Astrocyte (in vitro differentiated cells and primary cell): Measurements from ENCODE around the gene TRPM2. TPM values are rescaled to one million over a fixed set of nuclear protein-coding genes. Genes with fewer than 3 reads are reported as not detected.
"Not testable (repeated sequence)": the region's sequence is repeated elsewhere in the genome, so short reads cannot be mapped to it uniquely, and the experiment has no call there.

Source experiments
- DNase-seq: peaks from one replicate; pipeline ENCODE4 v3.0.0-alpha.2; 2010; ENCODE audit warnings: low read depth
- FAIRE-seq: peaks from 2 replicates; lab custom pipeline; 2011; peaks lifted over from hg19 to GRCh38; lab: Jason Lieb, UNC
- H2AFZ ChIP-seq: 2 replicates; pipeline ENCODE4 v1.6.0; 2012; ENCODE audit warnings: low read depth, low read length, inconsistent platforms
- H3K27ac ChIP-seq: 2 replicates; pipeline ENCODE4 v1.5.1; 2011; ENCODE audit warnings: low read depth, low read length, inconsistent platforms
- H3K27me3 ChIP-seq: 2 replicates; pipeline ENCODE4 v1.6.0; 2011; ENCODE audit warnings: low read length, inconsistent platforms; ENCODE audit not compliant: insufficient read depth
- H3K36me3 ChIP-seq: 2 replicates; pipeline ENCODE4 v1.5.1; 2011; ENCODE audit warnings: low read length, inconsistent platforms; ENCODE audit not compliant: insufficient read depth
- H3K4me1 ChIP-seq: 2 replicates; pipeline ENCODE4 v1.5.1; 2011; ENCODE audit warnings: low read length, inconsistent platforms; ENCODE audit not compliant: insufficient read depth
- H3K4me2 ChIP-seq: 2 replicates; pipeline ENCODE4 v1.6.0; 2012; ENCODE audit warnings: low read length, inconsistent platforms
- H3K4me3 ChIP-seq: 2 replicates; pipeline ENCODE4 v1.5.1; 2011; ENCODE audit warnings: low read depth, mild to moderate bottlenecking, low read length, inconsistent platforms; ENCODE audit not compliant: insufficient read depth
- H3K79me2 ChIP-seq: 2 replicates; pipeline ENCODE4 v1.6.0; 2012; ENCODE audit warnings: mild to moderate bottlenecking, low read length, inconsistent platforms; ENCODE audit not compliant: insufficient read depth
- H3K9ac ChIP-seq: 2 replicates; pipeline ENCODE4 v1.6.0; 2012; ENCODE audit warnings: mild to moderate bottlenecking, low read length, inconsistent platforms
- H3K9me3 ChIP-seq: 2 replicates; pipeline ENCODE4 v1.5.1; 2012; ENCODE audit warnings: low read depth, mild to moderate bottlenecking, low read length, inconsistent platforms; ENCODE audit not compliant: insufficient read depth
- H4K20me1 ChIP-seq: 2 replicates; pipeline ENCODE4 v1.6.0; 2012; ENCODE audit warnings: low read length, inconsistent platforms; ENCODE audit not compliant: insufficient read depth
- H3K27ac Mint-ChIP-seq: one replicate; pipeline ENCODE4 v1.8.0; 2021; ENCODE audit warnings: mild to moderate bottlenecking, mixed read lengths; ENCODE audit not compliant: unreplicated experiment
- H3K27me3 Mint-ChIP-seq: one replicate; pipeline ENCODE4 v1.8.0; 2021; ENCODE audit warnings: low read depth, mixed read lengths; ENCODE audit not compliant: unreplicated experiment
- H3K36me3 Mint-ChIP-seq: one replicate; pipeline ENCODE4 v1.8.0; 2021; ENCODE audit warnings: low read depth, mixed read lengths; ENCODE audit not compliant: unreplicated experiment
- H3K4me1 Mint-ChIP-seq: one replicate; pipeline ENCODE4 v1.8.0; 2021; ENCODE audit warnings: low read depth, mixed read lengths; ENCODE audit not compliant: unreplicated experiment
- H3K4me3 Mint-ChIP-seq: one replicate; pipeline ENCODE4 v1.8.0; 2021; ENCODE audit warnings: mild to moderate bottlenecking, moderate library complexity, mixed read lengths; ENCODE audit not compliant: unreplicated experiment
- H3K9me3 Mint-ChIP-seq: one replicate; pipeline ENCODE4 v1.8.0; 2021; ENCODE audit warnings: mild to moderate bottlenecking, mixed read lengths; ENCODE audit not compliant: unreplicated experiment
- EZH2 ChIP-seq: IDR thresholded peaks from 2 replicates; pipeline ENCODE4 v1.6.1; 2012; ENCODE audit warnings: mild to moderate bottlenecking, low read length, inconsistent platforms; ENCODE audit not compliant: insufficient read depth
- total RNA-seq: library from RNA; stranded (reverse); gene quantifications from 2 replicates; pipeline ENCODE4 v1.2.1, GENCODE V29; 2021
- TF ChIP-seq, protein P1 (sequence below): IDR thresholded peaks from 2 replicates; pipeline ENCODE4 v1.5.1; 2011; ENCODE audit warnings: low read depth, mild to moderate bottlenecking, inconsistent platforms, low read length, moderate library complexity; ENCODE audit not compliant: insufficient read depth

The TRPM2 gene
- total RNA-seq, 1 donor from 2014 or later, result 0.79 TPM

DNA sequence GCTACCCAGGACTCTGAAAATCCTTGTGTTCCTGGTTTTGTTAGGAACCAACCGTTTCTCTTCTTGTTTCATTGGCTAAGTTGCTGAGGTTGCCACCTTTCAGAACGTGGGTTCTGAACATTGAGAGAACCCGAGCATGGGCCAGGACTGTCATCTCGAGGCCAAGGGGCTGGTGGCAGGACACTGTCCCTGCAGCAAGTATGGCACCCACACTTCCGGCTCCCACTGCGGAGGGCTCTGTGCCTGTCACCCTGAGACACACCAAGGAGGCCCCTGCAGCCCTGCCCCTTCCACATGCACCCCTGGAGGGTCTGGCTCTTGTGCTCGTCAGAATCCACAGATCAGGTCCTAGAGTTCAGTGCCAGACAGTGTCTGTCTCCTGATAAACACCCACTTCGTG, 62.8 kb downstream of the TRPM2 start:
- no peaks in the 10 kb centered on the region for H3K27me3 ChIP-seq
- DNase-seq (no peak), FAIRE-seq (no peak)
- H3K9me3 ChIP-seq, result peaks cover 11% of the 10 kb centered on the region
- Mint-ChIP-seq H3K27me3 (peaks cover 19% of the 10 kb centered on the region), H3K36me3 (no peaks in the 10 kb centered on the region), H3K4me1 (peaks cover 3% of the 10 kb centered on the region), H3K9me3 (peaks cover 6% of the 10 kb centered on the region), H3K27ac (no peak overlapping the region), H3K4me3 (no peak overlapping the region)
- H3K4me1 ChIP-seq, result no peaks in the 10 kb centered on the region
- no peak overlapping the region for H3K4me2 ChIP-seq
- no peaks in the 10 kb centered on the region for H4K20me1 ChIP-seq
- H3K4me3 ChIP-seq, result no peak overlapping the region
- H2AFZ ChIP-seq, result no peak overlapping the region
- no peak overlapping the region for H3K27ac ChIP-seq
- H3K9ac ChIP-seq, result no peak overlapping the region
- TF ChIP-seq, protein P1, sequence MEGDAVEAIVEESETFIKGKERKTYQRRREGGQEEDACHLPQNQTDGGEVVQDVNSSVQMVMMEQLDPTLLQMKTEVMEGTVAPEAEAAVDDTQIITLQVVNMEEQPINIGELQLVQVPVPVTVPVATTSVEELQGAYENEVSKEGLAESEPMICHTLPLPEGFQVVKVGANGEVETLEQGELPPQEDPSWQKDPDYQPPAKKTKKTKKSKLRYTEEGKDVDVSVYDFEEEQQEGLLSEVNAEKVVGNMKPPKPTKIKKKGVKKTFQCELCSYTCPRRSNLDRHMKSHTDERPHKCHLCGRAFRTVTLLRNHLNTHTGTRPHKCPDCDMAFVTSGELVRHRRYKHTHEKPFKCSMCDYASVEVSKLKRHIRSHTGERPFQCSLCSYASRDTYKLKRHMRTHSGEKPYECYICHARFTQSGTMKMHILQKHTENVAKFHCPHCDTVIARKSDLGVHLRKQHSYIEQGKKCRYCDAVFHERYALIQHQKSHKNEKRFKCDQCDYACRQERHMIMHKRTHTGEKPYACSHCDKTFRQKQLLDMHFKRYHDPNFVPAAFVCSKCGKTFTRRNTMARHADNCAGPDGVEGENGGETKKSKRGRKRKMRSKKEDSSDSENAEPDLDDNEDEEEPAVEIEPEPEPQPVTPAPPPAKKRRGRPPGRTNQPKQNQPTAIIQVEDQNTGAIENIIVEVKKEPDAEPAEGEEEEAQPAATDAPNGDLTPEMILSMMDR, result no peak
- TF ChIP-seq EZH2, result no peak
- H3K79me2 ChIP-seq, result no peaks in the 10 kb centered on the region
- H3K36me3 ChIP-seq, result no peaks in the 10 kb centered on the region

DNA sequence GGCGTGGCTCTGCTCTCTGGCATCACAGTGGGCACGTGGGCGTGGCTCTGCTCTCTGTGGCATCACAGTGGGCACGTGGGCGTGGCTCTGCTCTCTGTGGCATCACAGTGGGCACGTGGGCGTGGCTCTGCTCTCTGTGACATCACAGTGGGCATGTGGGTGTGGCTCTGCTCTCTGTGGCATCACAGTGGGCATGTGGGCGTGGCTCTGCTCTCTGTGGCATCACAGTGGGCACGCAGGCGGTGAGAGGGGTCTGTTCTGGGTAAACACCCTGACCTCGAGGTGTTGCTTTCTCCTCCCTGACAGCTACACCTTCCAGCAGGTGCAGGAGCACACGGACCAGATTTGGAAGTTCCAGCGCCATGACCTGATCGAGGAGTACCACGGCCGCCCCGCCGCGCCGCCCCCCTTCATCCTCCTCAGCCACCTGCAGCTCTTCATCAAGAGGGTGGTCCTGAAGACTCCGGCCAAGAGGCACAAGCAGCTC, 64.2 kb downstream of the TRPM2 start:
- H3K27ac Mint-ChIP-seq, FAIRE-seq, H3K4me1 ChIP-seq, H3K4me3 Mint-ChIP-seq, DNase-seq, H3K36me3 Mint-ChIP-seq, H3K79me2 ChIP-seq, H3K27ac ChIP-seq, H3K36me3 ChIP-seq, H3K4me1 Mint-ChIP-seq, H3K4me3 ChIP-seq, H4K20me1 ChIP-seq, H3K27me3 ChIP-seq, H2AFZ ChIP-seq, H3K9me3 Mint-ChIP-seq, H3K4me2 ChIP-seq, H3K9ac ChIP-seq: not testable (repeated sequence)
- H3K9me3 ChIP-seq, result peaks cover 11% of the 10 kb centered on the region
- H3K27me3 Mint-ChIP-seq, result peaks cover 24% of the 10 kb centered on the region

DNA sequence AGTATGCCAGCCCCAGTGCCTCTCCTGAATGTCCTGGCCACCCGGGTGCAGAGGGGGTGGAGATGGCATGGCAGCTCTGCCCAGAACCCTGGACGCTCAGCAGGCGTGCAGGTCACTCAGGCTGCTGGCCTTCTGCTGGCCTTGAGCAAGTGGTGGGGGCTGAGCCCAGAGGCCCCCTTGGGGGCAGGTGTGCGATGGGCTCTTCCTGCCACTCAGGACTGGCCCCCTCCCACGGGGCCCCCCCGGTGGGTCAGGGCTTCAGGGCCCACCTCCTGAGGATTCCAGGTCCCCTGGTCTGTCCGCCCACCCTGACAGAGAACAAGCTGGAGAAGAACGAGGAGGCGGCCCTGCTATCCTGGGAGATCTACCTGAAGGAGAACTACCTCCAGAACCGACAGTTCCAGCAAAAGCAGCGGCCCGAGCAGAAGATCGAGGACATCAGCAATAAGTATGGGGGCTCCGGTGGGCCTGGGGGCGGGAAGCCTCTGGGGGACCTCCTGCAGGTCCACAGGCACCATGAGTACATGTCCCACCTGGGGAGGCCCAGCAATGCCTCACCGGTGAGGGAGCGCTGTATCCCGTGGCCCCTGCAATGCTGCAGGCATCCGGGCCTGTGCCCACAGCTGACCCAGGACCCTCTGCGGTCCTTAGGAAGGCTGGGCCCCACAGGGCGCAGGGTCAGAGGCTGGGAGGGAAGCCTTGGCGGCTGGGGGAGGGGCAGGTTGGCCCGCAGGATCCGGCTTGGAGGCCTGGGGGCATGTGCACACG, 64.9 kb downstream of the TRPM2 start:
- Histone ChIP-seq H3K27ac (no peak overlapping the region), H3K9ac (no peak overlapping the region), H3K79me2 (no peaks in the 10 kb centered on the region), H3K4me1 (no peaks in the 10 kb centered on the region), H3K4me2 (no peak overlapping the region), H3K27me3 (no peaks in the 10 kb centered on the region), H3K4me3 (no peak overlapping the region), H3K9me3 (peaks cover 11% of the 10 kb centered on the region), H2AFZ (no peak overlapping the region), H4K20me1 (no peaks in the 10 kb centered on the region), H3K36me3 (no peaks in the 10 kb centered on the region)
- FAIRE-seq, result no peak
- Mint-ChIP-seq H3K4me1 (peaks cover 3% of the 10 kb centered on the region), H3K4me3 (no peak overlapping the region), H3K27ac (no peak overlapping the region), H3K9me3 (peaks cover 6% of the 10 kb centered on the region), H3K27me3 (peaks cover 24% of the 10 kb centered on the region), H3K36me3 (no peaks in the 10 kb centered on the region)
- TF ChIP-seq, protein P1, result no peak
- TF ChIP-seq EZH2, result no peak
- DNase-seq, result no peak
